Measurements from ENCODE around the gene CTAGE8. TPM values are rescaled to one million over a fixed set of nuclear protein-coding genes. Genes with fewer than 3 reads are reported as not detected.
"Not testable (repeated sequence)": the region's sequence is repeated elsewhere in the genome, so short reads cannot be mapped to it uniquely, and the experiment has no call there.

The CTAGE8 gene
- total and polyA plus RNA-seq, 10 of the 15 experiments (the other 5 are each of a cell fraction or from before 2014, with no cell fraction given) = 0.09 to 1.5 (median 0.65) TPM

DNA sequence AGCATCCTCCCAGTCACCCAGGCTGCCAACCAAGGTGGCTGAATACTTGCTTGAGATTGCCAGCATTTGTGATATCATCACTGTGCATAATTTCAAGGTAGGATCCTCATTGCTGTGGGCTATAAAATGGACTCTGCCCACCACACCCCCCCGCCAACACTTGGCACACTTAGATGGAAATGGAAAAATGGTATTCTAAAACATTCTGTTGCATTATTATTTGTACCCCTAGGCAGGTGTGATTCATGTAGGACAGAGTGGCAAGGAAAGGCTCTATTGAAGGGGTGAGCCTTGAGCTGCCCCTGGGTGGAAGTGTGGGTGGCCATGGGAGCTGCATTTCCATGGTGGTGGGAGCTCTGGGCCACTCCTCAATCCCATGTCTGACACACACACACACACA lies 50.5 kb downstream of the CTAGE8 start:
- H3K27ac ChIP-seq (ENCODE audit: control insufficient read depth, insufficient read depth); H3K4me2 ChIP-seq (ENCODE audit: control insufficient read depth, insufficient read depth); H3K36me3 ChIP-seq (ENCODE audit: control insufficient read depth in 2 of 2, insufficient read depth in 2 of 2, low read length in 1 of 2); SMC1A ChIA-PET (ENCODE audit: uncharacterized antibody, unreplicated experiment); intact Hi-C loops (cut with micrococcal nuclease; ENCODE audit: unreplicated experiment); H3K27me3 ChIP-seq (replicated peaks in 1 of 2; ENCODE audit: control insufficient read depth in 2 of 2, insufficient read depth in 2 of 2, low read length in 1 of 2); RAD21 ChIA-PET (ENCODE audit: unreplicated experiment); H3K79me2 ChIP-seq (ENCODE audit: control insufficient read depth, insufficient read depth, low read length); H2AFZ ChIP-seq (ENCODE audit: control insufficient read depth, low read depth, low read length); H3K4me1 ChIP-seq (ENCODE audit: control insufficient read depth, insufficient read depth, low read length); H3K9me3 ChIP-seq (replicated peaks; ENCODE audit: control insufficient read depth, insufficient read depth, low read length); CTCF ChIA-PET; POLR2A ChIA-PET; H4K20me1 ChIP-seq (ENCODE audit: control insufficient read depth, insufficient read depth); FAIRE-seq; BruUV-seq (replicated peaks); in situ Hi-C loops (cut with MboI); DNase-seq (ENCODE audit: low read depth, low spot score); H3K4me3 ChIP-seq; H3K9ac ChIP-seq (ENCODE audit: control insufficient read depth, insufficient read depth, low read length): not testable (repeated sequence)
- peak; percentile 15; the same call in 2 of the 3 replicates for ATAC-seq
- 30% methylated on average over 1 of the region's 1 CpG for WGBS (ENCODE audit: insufficient coverage, insufficient replicate concordance, low lambda C conversion rate, missing lambda C conversion rate)

DNA sequence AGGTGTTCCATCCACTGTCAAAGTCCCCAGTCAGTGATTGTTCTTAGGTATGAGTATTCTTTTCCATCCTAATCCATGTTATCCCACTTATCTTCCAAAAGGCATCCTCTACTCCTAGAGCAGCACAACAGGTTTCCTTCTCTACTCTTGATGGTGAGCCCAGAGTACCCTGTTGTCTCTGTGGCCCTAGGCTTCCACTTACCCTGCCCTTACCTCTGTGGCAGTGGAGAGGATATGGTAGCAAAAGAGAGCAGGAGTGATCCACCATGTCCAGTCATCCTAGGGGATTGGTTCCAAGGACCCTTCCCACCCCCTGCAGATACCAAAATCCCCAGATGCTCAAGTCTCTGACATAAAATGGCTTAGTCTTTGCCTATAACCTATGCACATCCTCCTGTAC lies 51.9 kb downstream of the CTAGE8 start:
- in situ Hi-C loops (cut with MboI); CTCF ChIA-PET; ATAC-seq; H3K79me2 ChIP-seq (ENCODE audit: control insufficient read depth, insufficient read depth, low read length); H2AFZ ChIP-seq (ENCODE audit: control insufficient read depth, low read depth, low read length); H3K27me3 ChIP-seq (replicated peaks in 1 of 2; ENCODE audit: control insufficient read depth in 2 of 2, insufficient read depth in 2 of 2, low read length in 1 of 2); RAD21 ChIA-PET (ENCODE audit: unreplicated experiment); H3K27ac ChIP-seq (ENCODE audit: control insufficient read depth, insufficient read depth); DNase-seq (ENCODE audit: low read depth, low spot score); H3K4me1 ChIP-seq (ENCODE audit: control insufficient read depth, insufficient read depth, low read length); POLR2A ChIA-PET; H3K4me3 ChIP-seq; H3K36me3 ChIP-seq (ENCODE audit: control insufficient read depth in 2 of 2, insufficient read depth in 2 of 2, low read length in 1 of 2); SMC1A ChIA-PET (ENCODE audit: uncharacterized antibody, unreplicated experiment); H4K20me1 ChIP-seq (ENCODE audit: control insufficient read depth, insufficient read depth); BruUV-seq (replicated peaks); H3K4me2 ChIP-seq (ENCODE audit: control insufficient read depth, insufficient read depth); FAIRE-seq; H3K9me3 ChIP-seq (replicated peaks; ENCODE audit: control insufficient read depth, insufficient read depth, low read length); H3K9ac ChIP-seq (ENCODE audit: control insufficient read depth, insufficient read depth, low read length); intact Hi-C loops (cut with micrococcal nuclease; ENCODE audit: unreplicated experiment): not testable (repeated sequence)

Other genes starting within 250 kb of the CTAGE8 start
Only the 7 nearest of the 12 such genes appear.
- gene CTAGE4, start 85.8 kb downstream of the CTAGE8 start, total RNA-seq (2014; rRNA removed) = 1.2 and 1.6 TPM in 2 replicates
- 0.94 and 1.2 TPM in 2 replicates for gene CTAGE4, start 85.8 kb downstream of the CTAGE8 start, total RNA-seq (2014; rRNA removed; fragmentation: Illumina TruSeq; extraction: Trizol)
- gene CTAGE4, start 85.8 kb downstream of the CTAGE8 start, total RNA-seq (2021) = 1.3 and 1.5 TPM in 2 replicates
- gene CTAGE4, start 85.8 kb downstream of the CTAGE8 start, polyA plus RNA-seq (2011; rRNA removed) = 1.0 and 1.2 TPM in 2 replicates
- 1.5 and 2.2 TPM in 2 replicates for gene CTAGE4, start 85.8 kb downstream of the CTAGE8 start, polyA plus RNA-seq (2014; fragmentation: Illumina TruSeq; extraction: Trizol)
- gene CTAGE4, start 85.8 kb downstream of the CTAGE8 start, polyA plus RNA-seq (2014; fragmentation: Nextera tagmentation; extraction: Ambion mirVana) = under 1 TPM; 0.09 to 0.21 TPM
- gene CTAGE4, start 85.8 kb downstream of the CTAGE8 start, polyA plus RNA-seq (2014; rRNA removed) = 1.0 and 1.8 TPM in 2 replicates
- gene CTAGE4, start 85.8 kb downstream of the CTAGE8 start, polyA plus RNA-seq (2016; fragmentation: Nextera tagmentation; extraction: Ambion mirVana) = under 1 TPM in 1 of 2 experiments, not detected in 1; 0.90 TPM
- gene ARHGEF35, start 73.5 kb downstream of the CTAGE8 start, total RNA-seq (2014; rRNA removed) = 2.4 and 2.9 TPM in 2 replicates
- gene ARHGEF35, start 73.5 kb downstream of the CTAGE8 start, total RNA-seq (2014; rRNA removed; fragmentation: Illumina TruSeq; extraction: Trizol) = 7.5 and 7.6 TPM in 2 replicates
- gene ARHGEF35, start 73.5 kb downstream of the CTAGE8 start, total RNA-seq (2021) = 8.8 and 9.7 TPM in 2 replicates
- 0.39 and 0.88 TPM in 2 replicates for gene ARHGEF35, start 73.5 kb downstream of the CTAGE8 start, polyA plus RNA-seq (2011; rRNA removed)
- 9.2 and 10.8 TPM in 2 replicates for gene ARHGEF35, start 73.5 kb downstream of the CTAGE8 start, polyA plus RNA-seq (2014; fragmentation: Illumina TruSeq; extraction: Trizol)
- 1 to 10 TPM; 1.1 to 1.6 TPM for gene ARHGEF35, start 73.5 kb downstream of the CTAGE8 start, polyA plus RNA-seq (2014; fragmentation: Nextera tagmentation; extraction: Ambion mirVana)
- 3.4 and 3.7 TPM in 2 replicates for gene ARHGEF35, start 73.5 kb downstream of the CTAGE8 start, polyA plus RNA-seq (2014; rRNA removed)
- gene ARHGEF35, start 73.5 kb downstream of the CTAGE8 start, polyA plus RNA-seq (2016; fragmentation: Nextera tagmentation; extraction: Ambion mirVana) = 1 to 10 TPM; 5.7 to 6.6 TPM
- gene OR2A42, start 29.7 kb downstream of the CTAGE8 start, total RNA-seq (2014; rRNA removed) = under 0.01 TPM in 1 of 2 replicates, not detected in the other
- 0.05 TPM in 1 of 2 replicates, not detected in the other for gene OR2A42, start 29.7 kb downstream of the CTAGE8 start, total RNA-seq (2014; rRNA removed; fragmentation: Illumina TruSeq; extraction: Trizol)
- not detected in 2 replicates for gene OR2A42, start 29.7 kb downstream of the CTAGE8 start, total RNA-seq (2021)
- not detected in 2 replicates for gene OR2A42, start 29.7 kb downstream of the CTAGE8 start, polyA plus RNA-seq (2011; rRNA removed)
- gene OR2A42, start 29.7 kb downstream of the CTAGE8 start, polyA plus RNA-seq (2014; fragmentation: Illumina TruSeq; extraction: Trizol) = 0.04 TPM in 1 of 2 replicates, not detected in the other
- gene OR2A42, start 29.7 kb downstream of the CTAGE8 start, polyA plus RNA-seq (2014; fragmentation: Nextera tagmentation; extraction: Ambion mirVana) = under 1 TPM; 0.02 to 0.06 TPM
- gene OR2A42, start 29.7 kb downstream of the CTAGE8 start, polyA plus RNA-seq (2014; rRNA removed) = not detected in 2 replicates
- under 1 TPM; 0.32 to 0.42 TPM for gene OR2A42, start 29.7 kb downstream of the CTAGE8 start, polyA plus RNA-seq (2016; fragmentation: Nextera tagmentation; extraction: Ambion mirVana)
- 0.96 and 1.7 TPM in 2 replicates for gene OR2A7, start 4.5 kb downstream of the CTAGE8 start, total RNA-seq (2014; rRNA removed)
- 0.94 and 1.2 TPM in 2 replicates for gene OR2A7, start 4.5 kb downstream of the CTAGE8 start, total RNA-seq (2014; rRNA removed; fragmentation: Illumina TruSeq; extraction: Trizol)
- gene OR2A7, start 4.5 kb downstream of the CTAGE8 start, total RNA-seq (2021) = 1.5 and 2.3 TPM in 2 replicates
- gene OR2A7, start 4.5 kb downstream of the CTAGE8 start, polyA plus RNA-seq (2011; rRNA removed) = 0.84 and 1.1 TPM in 2 replicates
- gene OR2A7, start 4.5 kb downstream of the CTAGE8 start, polyA plus RNA-seq (2014; fragmentation: Illumina TruSeq; extraction: Trizol) = 2.0 and 2.3 TPM in 2 replicates
- gene OR2A7, start 4.5 kb downstream of the CTAGE8 start, polyA plus RNA-seq (2014; fragmentation: Nextera tagmentation; extraction: Ambion mirVana) = under 1 TPM; 0.37 to 0.55 TPM
- gene OR2A7, start 4.5 kb downstream of the CTAGE8 start, polyA plus RNA-seq (2014; rRNA removed) = 0.76 and 0.95 TPM in 2 replicates
- gene OR2A7, start 4.5 kb downstream of the CTAGE8 start, polyA plus RNA-seq (2016; fragmentation: Nextera tagmentation; extraction: Ambion mirVana) = under 1 TPM; 0.34 to 0.72 TPM
- 0.11 TPM in 1 of 2 replicates, not detected in the other for gene OR2A1, start 43.1 kb upstream of the CTAGE8 start, total RNA-seq (2014; rRNA removed)
- 0.04 TPM in 1 of 2 replicates, not detected in the other for gene OR2A1, start 43.1 kb upstream of the CTAGE8 start, total RNA-seq (2014; rRNA removed; fragmentation: Illumina TruSeq; extraction: Trizol)
- gene OR2A1, start 43.1 kb upstream of the CTAGE8 start, total RNA-seq (2021) = not detected in 2 replicates
- gene OR2A1, start 43.1 kb upstream of the CTAGE8 start, polyA plus RNA-seq (2011; rRNA removed) = not detected in 2 replicates
- 0.04 TPM in 1 of 2 replicates, not detected in the other for gene OR2A1, start 43.1 kb upstream of the CTAGE8 start, polyA plus RNA-seq (2014; fragmentation: Illumina TruSeq; extraction: Trizol)
- gene OR2A1, start 43.1 kb upstream of the CTAGE8 start, polyA plus RNA-seq (2014; fragmentation: Nextera tagmentation; extraction: Ambion mirVana) = under 1 TPM; 0.05 to 0.10 TPM
- 0.06 and 0.44 TPM in 2 replicates for gene OR2A1, start 43.1 kb upstream of the CTAGE8 start, polyA plus RNA-seq (2014; rRNA removed)
- under 1 TPM; 0.05 to 0.24 TPM for gene OR2A1, start 43.1 kb upstream of the CTAGE8 start, polyA plus RNA-seq (2016; fragmentation: Nextera tagmentation; extraction: Ambion mirVana)
- 6.9 and 7.6 TPM in 2 replicates for gene ARHGEF5, start 86.1 kb upstream of the CTAGE8 start, total RNA-seq (2014; rRNA removed)
- gene ARHGEF5, start 86.1 kb upstream of the CTAGE8 start, total RNA-seq (2014; rRNA removed; fragmentation: Illumina TruSeq; extraction: Trizol) = 6.1 and 6.5 TPM in 2 replicates
- gene ARHGEF5, start 86.1 kb upstream of the CTAGE8 start, total RNA-seq (2021) = 15.8 and 17.2 TPM in 2 replicates
- 3.2 and 4.2 TPM in 2 replicates for gene ARHGEF5, start 86.1 kb upstream of the CTAGE8 start, polyA plus RNA-seq (2011; rRNA removed)
- 8.3 and 11.0 TPM in 2 replicates for gene ARHGEF5, start 86.1 kb upstream of the CTAGE8 start, polyA plus RNA-seq (2014; fragmentation: Illumina TruSeq; extraction: Trizol)
- gene ARHGEF5, start 86.1 kb upstream of the CTAGE8 start, polyA plus RNA-seq (2014; fragmentation: Nextera tagmentation; extraction: Ambion mirVana) = 1 to 10 TPM; 1.6 to 3.1 TPM
- gene ARHGEF5, start 86.1 kb upstream of the CTAGE8 start, polyA plus RNA-seq (2014; rRNA removed) = 11.7 and 14.3 TPM in 2 replicates
- 1 to 10 TPM; 8.0 to 9.5 TPM for gene ARHGEF5, start 86.1 kb upstream of the CTAGE8 start, polyA plus RNA-seq (2016; fragmentation: Nextera tagmentation; extraction: Ambion mirVana)
- gene NOBOX, start 134.4 kb upstream of the CTAGE8 start, total RNA-seq (2014; rRNA removed) = not detected in 2 replicates
- not detected in 2 replicates for gene NOBOX, start 134.4 kb upstream of the CTAGE8 start, total RNA-seq (2014; rRNA removed; fragmentation: Illumina TruSeq; extraction: Trizol)
- gene NOBOX, start 134.4 kb upstream of the CTAGE8 start, total RNA-seq (2021) = not detected in 2 replicates
- gene NOBOX, start 134.4 kb upstream of the CTAGE8 start, polyA plus RNA-seq (2011; rRNA removed) = not detected in 2 replicates
- gene NOBOX, start 134.4 kb upstream of the CTAGE8 start, polyA plus RNA-seq (2014; fragmentation: Illumina TruSeq; extraction: Trizol) = not detected in 2 replicates
- not detected for gene NOBOX, start 134.4 kb upstream of the CTAGE8 start, polyA plus RNA-seq (2014; fragmentation: Nextera tagmentation; extraction: Ambion mirVana)
- not detected in 2 replicates for gene NOBOX, start 134.4 kb upstream of the CTAGE8 start, polyA plus RNA-seq (2014; rRNA removed)
- not detected for gene NOBOX, start 134.4 kb upstream of the CTAGE8 start, polyA plus RNA-seq (2016; fragmentation: Nextera tagmentation; extraction: Ambion mirVana)